HG02981 (cell line): ENCODE measurements around the gene TRANK1.
"Not testable (repeated sequence)": the region's sequence is repeated elsewhere in the genome, so short reads cannot be mapped to it uniquely, and the experiment has no call there.

Source experiments
- ATAC-seq: cut with Tn5 transposase; IDR thresholded peaks from one replicate; pipeline ENCODE4 v1.9.1; 2021; ENCODE audit warnings: mild to moderate bottlenecking, moderate library complexity; ENCODE audit not compliant: unreplicated experiment

Gene TRANK1

DNA sequence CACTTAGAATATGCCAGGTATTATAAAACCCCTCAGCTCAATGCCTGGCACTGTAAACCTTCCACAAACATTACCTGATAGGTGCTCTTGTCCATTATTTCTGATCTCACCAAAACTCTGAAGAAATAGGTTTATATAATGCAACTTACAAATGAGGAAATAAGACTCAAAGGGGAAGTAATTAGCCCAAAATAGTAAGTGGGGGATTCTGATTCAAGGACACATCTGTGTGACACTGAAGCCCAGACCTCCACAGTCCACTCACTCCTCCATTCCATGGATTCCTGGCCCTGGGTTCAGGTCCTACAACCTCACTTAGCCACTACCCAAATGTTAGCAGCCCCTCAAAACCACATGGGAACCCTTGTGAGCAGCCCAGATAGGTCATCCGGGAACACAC, 49.9 kb downstream of the TRANK1 start:
- ATAC-seq = no peak

DNA sequence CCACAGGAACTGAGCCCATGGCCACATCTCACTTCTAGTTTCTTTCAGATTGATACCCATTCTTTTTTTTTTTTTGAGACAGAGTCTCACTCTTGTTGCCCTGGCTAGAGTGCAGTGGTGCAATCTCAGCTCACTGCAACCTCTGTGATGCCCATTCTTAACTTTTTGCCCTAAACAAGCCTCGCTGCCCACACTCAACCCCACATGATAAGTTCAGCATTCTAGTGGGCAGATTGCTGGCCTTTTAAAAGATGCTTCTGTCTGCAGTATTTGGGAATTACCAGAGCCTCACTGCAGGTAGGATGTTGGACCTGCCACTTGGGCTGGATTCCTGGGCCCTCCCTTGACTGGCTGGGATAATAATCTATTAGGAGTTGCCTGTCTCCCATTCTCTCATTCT, 51.0 kb downstream of the TRANK1 start:
- ATAC-seq = no peak

GRCh38 chr3:36893137-36893557, 51.7 kb downstream of the TRANK1 start:
- peak; percentile 40 for ATAC-seq

DNA sequence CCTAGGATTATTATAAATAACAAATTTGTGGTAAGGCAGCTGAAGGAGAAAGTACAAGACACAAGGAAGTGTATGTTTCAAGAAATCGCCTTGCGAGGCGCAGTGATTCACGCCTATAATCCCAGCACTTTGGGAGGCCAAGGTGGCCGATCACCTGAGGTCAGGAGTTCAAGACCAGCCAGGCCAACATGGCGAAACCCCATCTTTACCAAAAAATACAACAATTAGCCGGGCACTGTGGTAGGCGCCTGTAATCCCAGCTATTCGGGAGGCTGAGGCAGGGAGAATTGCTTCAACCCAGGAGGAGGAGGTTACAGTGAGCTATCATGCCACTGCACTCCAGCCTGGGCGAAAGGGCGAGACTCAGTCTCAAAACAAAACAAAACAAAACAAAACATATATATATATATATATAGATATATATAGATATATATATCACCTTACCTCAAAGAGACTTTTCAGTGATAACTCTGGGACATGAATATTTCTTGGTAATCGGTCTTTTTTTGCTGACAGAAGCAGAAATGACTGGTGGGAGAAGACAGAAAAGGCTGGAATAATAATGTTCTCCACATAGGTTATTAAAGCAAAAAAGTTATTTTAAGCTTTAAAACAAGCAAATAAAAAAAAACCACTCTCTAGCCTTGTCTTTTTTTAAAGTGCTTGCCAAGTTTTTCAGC, 52.3 kb downstream of the TRANK1 start:
- ATAC-seq = no peak

GRCh38 chr3:36891701-36892160, 53.1 kb downstream of the TRANK1 start:
- ATAC-seq = peak; percentile 85

DNA sequence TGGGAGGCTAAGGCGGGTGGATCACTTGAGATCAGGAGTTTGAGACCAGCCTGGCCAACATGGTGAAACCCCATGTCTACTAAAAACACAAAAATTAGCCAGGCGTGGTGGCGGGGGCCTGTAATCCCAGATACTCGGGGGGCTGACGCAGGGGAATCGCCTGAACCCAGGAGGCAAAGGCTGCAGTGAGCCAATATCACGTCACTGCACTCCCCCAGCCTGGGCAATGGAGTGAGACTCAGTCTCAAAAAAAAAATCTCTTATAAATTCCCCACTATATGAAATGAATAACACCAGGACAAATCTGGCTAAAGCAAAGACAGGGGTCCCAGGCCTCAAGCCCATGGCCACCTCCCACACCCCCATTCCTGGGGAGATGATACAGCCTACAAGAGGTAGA, 53.8 kb downstream of the TRANK1 start:
- ATAC-seq = not testable (repeated sequence)

GRCh38 chr3:36890261-36890660, 54.6 kb downstream of the TRANK1 start:
- no peak for ATAC-seq

GRCh38 chr3:36881735-36882134, 63.1 kb downstream of the TRANK1 start:
- ATAC-seq = no peak

DNA sequence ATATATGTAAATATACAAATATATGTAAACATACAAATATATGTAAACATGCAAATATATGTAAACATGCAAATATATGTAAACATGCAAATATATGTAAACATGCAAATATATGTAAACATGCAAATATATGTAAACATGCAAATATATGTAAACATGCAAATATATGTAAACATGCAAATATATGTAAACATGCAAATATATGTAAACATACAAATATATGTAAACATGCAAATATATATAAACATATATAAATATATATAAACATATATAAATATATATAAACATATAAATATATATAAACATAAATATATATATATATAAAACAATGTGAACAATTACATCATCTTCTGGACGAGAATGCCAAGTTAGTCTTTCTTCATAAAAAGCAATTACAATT, 65.0 kb downstream of the TRANK1 start:
- not testable (repeated sequence) for ATAC-seq

DNA sequence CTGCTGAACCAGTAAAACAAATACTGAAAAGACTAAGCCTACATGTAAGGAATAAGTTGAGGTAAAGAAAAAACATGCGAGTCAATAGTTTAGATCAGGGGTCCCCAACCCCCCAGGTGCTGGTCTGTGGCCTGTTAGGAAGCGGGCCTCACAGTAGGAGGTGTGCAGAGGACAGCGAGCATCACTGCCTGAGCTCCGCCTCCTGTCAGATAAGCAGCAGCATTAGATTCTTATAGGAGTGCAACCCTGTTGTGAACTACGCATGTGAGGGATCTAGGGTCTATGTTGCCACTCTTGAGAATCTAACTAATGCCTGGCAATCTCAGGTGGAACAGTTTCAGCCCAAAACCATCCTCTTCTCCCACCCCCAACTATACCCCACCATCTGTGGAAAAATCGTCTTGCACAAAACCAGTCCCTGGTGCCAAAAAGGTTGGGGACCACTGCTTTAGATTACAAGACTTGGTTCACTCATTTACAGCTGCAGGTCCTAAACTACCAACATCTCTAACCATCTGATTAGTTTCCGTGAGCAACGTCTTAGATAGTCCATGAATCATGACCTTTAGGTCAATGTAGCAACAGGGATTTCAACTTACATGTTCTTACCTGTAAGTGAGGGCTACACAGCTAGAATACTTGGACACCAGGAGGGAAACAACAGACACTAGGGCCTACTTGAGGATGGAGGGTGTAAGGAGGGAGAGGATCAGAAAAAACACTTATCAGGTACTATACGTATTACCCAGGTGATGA, 66.7 kb downstream of the TRANK1 start:
- ATAC-seq = no peak

- ATAC-seq = peak; percentile 98
Observed at GRCh38 chr3:36876181-36876936, 68.5 kb downstream of the TRANK1 start.

DNA sequence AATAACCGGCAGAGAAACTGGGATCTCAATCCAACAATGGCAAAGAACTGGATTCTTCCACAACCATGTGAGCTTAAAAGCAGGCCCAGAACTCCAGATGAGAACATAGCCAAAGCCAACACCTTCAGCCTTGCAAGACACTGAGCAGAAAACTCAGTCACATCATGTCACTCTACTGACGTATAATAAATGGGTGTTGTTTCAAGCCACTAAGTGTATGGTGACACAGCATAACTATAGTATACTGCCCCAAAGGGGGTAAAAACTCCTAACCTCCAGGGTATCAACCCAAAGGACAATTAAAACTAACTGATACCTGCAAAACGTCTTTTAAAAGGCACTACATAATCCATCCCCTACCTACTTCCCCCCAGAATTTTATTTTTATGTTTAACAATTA, 69.5 kb downstream of the TRANK1 start:
- no peak for ATAC-seq

DNA sequence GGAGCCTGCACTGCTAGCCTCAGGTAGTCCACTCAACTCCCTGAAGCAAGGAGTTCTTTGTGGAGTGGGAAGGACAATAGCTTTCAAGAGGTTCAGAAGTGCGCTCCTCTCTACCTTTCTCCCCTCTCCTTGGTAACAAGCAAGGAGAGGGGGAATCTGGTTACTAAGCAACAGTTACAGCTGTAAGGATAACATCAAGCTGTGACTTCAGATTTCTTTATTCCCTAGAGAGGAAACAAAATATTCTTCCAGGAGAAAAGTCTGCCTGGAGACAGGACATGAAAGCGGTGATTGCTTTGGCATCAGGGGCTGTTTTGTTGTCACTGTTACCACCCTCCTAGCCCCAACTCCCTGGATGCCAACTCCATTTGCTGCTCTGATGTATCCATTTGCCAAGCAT, 70.4 kb downstream of the TRANK1 start:
- no peak for ATAC-seq

GRCh38 chr3:36871379-36872126, 73.3 kb downstream of the TRANK1 start:
- ATAC-seq = no peak

DNA sequence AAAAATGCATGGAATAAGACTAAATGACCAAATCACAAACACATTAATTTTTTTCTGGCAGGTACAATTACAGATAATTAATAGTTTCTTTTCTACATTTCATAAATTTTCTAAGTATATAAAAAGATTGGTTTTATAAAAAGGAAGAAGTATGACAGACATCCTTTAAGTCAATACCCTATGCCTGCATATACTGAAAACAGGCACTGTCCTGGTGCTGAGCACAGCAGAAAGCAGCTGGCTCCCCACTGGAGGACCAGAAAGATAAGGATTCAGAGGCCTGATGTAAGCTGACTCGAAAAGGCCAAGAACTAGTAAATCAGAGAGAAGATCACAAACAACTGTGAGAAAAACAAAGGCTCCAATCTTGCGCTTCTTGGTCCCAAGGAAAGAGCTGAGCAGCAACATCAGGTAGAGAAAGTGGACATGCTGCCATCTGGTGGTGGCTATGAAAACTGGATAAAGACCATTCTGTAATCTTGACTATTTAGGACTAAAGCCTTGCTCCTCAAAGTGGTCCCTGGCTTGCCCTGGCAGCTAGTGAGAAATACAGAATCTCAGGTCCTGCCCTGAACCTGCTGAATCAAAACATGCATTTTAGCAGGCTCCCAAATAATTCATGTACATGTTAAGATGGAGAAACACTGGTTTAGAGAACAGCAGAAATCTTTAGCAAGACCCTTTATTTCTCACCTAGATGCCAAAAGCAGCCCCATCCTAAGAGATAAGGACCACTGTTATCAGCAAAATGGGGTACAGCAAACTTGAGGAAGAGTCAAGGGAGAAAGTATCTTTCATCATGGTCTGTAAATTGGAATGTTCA, 76.0 kb downstream of the TRANK1 start:
- ATAC-seq = peak; percentile 92

- no peak for ATAC-seq
Observed at GRCh38 chr3:36867810-36868209, 77.0 kb downstream of the TRANK1 start.

GRCh38 chr3:36866368-36866767, 78.5 kb downstream of the TRANK1 start:
- no peak for ATAC-seq

DNA sequence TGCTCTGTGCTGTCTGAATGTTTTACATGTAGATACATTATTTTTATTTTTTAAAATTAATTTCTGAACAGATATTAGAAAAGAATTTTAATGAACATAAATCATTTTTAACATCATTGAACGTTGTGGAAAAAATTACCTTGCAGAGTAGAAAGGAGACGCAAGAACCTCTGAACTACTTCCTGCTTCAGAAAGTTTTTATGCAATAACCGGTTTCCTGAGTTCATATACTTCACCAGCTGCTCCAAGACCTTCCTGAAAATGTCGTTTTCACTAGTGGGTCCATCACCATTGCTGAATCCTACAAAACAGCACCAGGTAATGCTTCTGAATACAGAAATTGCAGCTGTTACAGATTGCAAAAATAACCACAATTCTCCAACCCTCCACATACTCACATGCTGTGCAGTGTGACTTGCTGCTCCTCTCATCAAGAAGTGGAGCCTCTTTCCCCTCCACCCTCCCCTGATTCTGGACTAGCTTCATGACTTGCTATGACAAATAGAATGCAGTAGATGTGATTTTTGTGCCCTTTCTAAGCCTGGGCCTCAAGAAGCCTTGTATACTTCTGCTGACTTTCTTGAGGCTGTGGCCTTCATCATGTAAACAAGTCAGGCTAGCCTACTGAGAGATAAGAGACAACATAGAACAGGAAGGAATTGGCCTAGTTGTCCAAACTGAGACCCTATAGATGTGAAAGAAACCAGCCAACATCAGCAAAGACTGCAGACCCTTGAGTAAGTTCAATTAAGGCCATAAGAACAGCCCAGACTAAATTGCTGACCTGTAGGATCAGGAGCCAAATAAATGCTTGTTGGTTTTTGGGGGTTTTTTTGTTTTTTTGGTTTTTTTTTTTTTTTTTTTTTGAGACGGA, 80.4 kb downstream of the TRANK1 start:
- no peak for ATAC-seq

GRCh38 chr3:36862076-36862755, 82.6 kb downstream of the TRANK1 start:
- ATAC-seq = no peak
